Stomach (tissue), 9 donors: ENCODE measurements around the gene ERI3. TPM values are rescaled to one million over a fixed set of nuclear protein-coding genes. Genes with fewer than 3 reads are reported as not detected.
"Not testable (repeated sequence)": the region's sequence is repeated elsewhere in the genome, so short reads cannot be mapped to it uniquely, and the experiment has no call there.

Source experiments
- DNase-seq, 2 donors: peaks; one replicate each; pipeline versions ENCODE4 v3.0.0 to v3.0.0-alpha.2; 2013 to 2019
- H3K27ac ChIP-seq, 5 donors: fragments of 200-600 bp in 4 of 5; sonication (generic) in 4 of 5; one replicate each; pipeline ENCODE4 v1.5.1; 2013 to 2019; ENCODE audit warnings: mild to moderate bottlenecking in 1 of 5, moderate library complexity in 1 of 5
- H3K27me3 ChIP-seq, 3 donors: fragments of 200-600 bp; sonication (generic); one replicate each; pipeline ENCODE4 v1.5.1; 2017 to 2019; ENCODE audit warnings: mixed run types in 1 of 3
- H3K36me3 ChIP-seq, 4 donors: fragments of 200-600 bp; sonication (generic); 1 replicate in 3 of 4; 2 replicates in 1 of 4; pipeline ENCODE4 v1.5.1; 2016 to 2019
- H3K4me1 ChIP-seq, 4 donors: fragments of 200-600 bp; sonication (generic); one replicate each; pipeline ENCODE4 v1.5.1; 2016 to 2019
- H3K4me3 ChIP-seq, 4 donors: fragments of 200-600 bp; sonication (generic) in 3 of 4; one replicate each; pipeline ENCODE4 v1.5.1; 2016 to 2019; ENCODE audit warnings: mild to moderate bottlenecking in 1 of 4
- H3K9me3 ChIP-seq, 4 donors: fragments of 200-600 bp; sonication (generic); one replicate each; pipeline ENCODE4 v1.5.1; 2016 to 2019
- CTCF ChIP-seq, 7 experiments: fragments of 450-650 bp in 4 of 7; fragments of 200-600 bp in 3 of 7; sonication (generic) in 3 of 7; IDR thresholded peaks; one replicate each; pipeline ENCODE4 v1.5.1; 2016 to 2019; ENCODE audit warnings: antibody characterized with exemption in 7 of 7, control low read depth in 2 of 7, mild to moderate bottlenecking in 1 of 7
- EP300 ChIP-seq: sonication (generic); formaldehyde crosslinking; IDR thresholded peaks from one replicate; pipeline ENCODE4 v1.6.1; 2017; ENCODE audit warnings: antibody characterized with exemption
- POLR2A ChIP-seq, 4 donors: fragments of 450-650 bp; IDR thresholded peaks; one replicate each; pipeline ENCODE4 v1.6.1; 2016; ENCODE audit warnings: antibody characterized with exemption in 4 of 4, control low read depth in 2 of 4, mild to moderate bottlenecking in 1 of 4, moderate library complexity in 1 of 4
- POLR2AphosphoS5 ChIP-seq, 3 donors: sonication (generic); formaldehyde crosslinking; IDR thresholded peaks; one replicate each; pipeline ENCODE4 v1.6.1; 2016; ENCODE audit warnings: antibody characterized with exemption in 3 of 3
- WGBS, 5 donors: extraction: QIAGEN DNeasy Blood & Tissue Kit in 3 of 5; methylation state at CpG; one replicate each; pipeline versions ENCODE4 v1.1.5 to v1.1.7; 2013 to 2018; 5-methylcytosine and 5-hydroxymethylcytosine counted together
- intact Hi-C: fragments of 100-400 bp; cut with DNase I; formaldehyde crosslinking; loops from one replicate; pipeline ENCODE4 v1.15.1; 2023; ENCODE audit warnings: low total_unique reads
- polyA plus RNA-seq, 3 donors: library from polyadenylated mRNA; stranded (reverse); fragments of 200-250 nt; gene quantifications; one replicate each; pipeline ENCODE4 v1.2.3, GENCODE V29; 2013
- total RNA-seq, 5 donors: library from RNA; depleted of rRNA; stranded (reverse); fragments of >200 nt; gene quantifications; one replicate each; pipeline versions ENCODE4 v1.1.0 to v1.2.3, GENCODE V29; 2014 to 2016
- donor health status: healthy with polysubstance abuse.
- donor health status: Bipolar disorder and iron deficiency.
- donor health status: healthy.

The ERI3 gene
- total and polyA plus RNA-seq, 8 donors, result 18.7 to 110 (median 30.1) TPM

DNA sequence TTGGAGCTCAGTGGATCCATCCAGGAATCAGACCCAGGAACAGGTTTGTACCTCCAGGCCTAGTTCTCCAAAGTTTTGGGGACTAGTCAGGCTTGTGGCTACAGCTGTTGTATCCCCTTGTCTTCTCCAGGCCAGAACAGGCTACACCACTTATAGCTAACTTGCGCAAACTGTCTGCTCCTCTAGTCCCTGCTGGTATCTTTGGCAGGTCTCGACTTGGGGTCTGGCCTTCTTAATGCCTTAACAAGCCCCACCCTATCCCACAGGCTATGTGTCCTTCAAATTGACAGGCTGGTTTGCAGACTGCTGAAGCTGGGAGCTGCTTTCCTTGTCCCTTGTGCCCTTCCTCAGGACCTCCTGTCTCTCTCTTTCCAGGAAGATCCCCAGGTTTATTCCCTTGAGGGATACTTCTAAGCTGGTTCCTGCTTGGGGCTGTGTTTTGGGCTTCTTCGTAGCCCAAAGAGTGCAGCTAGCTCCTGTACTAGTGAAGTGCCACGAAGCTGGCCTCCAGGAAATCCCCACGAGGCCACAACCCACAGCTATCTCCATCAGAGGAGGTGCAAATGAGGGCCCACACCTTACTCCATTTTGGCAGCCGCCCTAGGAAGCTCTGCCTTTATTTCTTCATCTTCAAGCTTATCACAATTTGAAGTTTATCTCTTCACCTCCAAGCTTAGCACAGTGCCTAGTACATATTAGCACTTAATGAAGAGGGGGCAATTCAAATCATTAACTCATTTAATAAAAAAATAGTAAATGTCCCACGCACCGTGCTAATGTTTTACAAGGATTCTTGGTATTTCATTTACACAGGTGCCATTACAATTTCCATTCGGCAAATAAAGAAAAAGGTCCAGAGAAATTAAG lies 142.5 kb downstream of the ERI3 start:
- TF ChIP-seq CTCF (IDR thresholded peaks at IDR 0.05) (no peak), POLR2AphosphoS5 (IDR thresholded peaks at IDR 0.05) (no peak), POLR2A (IDR thresholded peaks at IDR 0.05) (no peak), EP300 (no peak)
- no peak for DNase-seq
- no peaks in the 10 kb centered on the region for H3K9me3 ChIP-seq
- H3K4me1 ChIP-seq, result peaks cover 9 to 31% (median 21%) of the 10 kb centered on the region in 4 donors
- no peaks in the 10 kb centered on the region for H3K27me3 ChIP-seq
- H3K27ac ChIP-seq, result peak overlapping the region in 4 of 5 donors; percentile 73 to 89 (median 81)
- peak overlapping the region; percentile 80 to 97 (median 88) for H3K4me3 ChIP-seq
- intact Hi-C loops, result no loop called here
- peaks cover 0 to 31% (median 24%) of the 10 kb centered on the region in 4 donors for H3K36me3 ChIP-seq
- 38 to 40% (median 39%) methylated on average over 9 of the region's 9 CpGs for WGBS, 5 donors

DNA sequence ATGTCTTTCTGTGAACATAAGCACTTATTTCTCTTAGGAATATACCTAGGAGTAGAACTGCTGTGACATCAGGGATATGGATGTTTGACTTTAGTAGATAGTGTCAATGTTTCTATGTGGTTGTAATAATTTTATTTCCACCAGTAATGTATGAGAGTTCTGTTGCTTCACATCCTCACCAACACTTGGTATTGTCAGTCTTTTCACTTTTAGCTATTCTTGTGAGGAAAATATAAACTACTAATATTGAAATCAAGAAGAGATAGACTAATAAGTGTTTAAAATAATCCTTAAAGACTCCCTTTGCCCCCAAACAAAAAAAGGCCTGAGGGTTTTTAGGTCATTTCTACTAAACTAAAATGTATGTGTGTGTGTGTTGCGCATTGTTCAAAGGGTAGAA lies 144.5 kb downstream of the ERI3 start:
- intact Hi-C loops, result no loop called here
- Histone ChIP-seq H3K27ac (no peak overlapping the region), H3K27me3 (no peaks in the 10 kb centered on the region), H3K4me1 (peaks cover 9 to 26% (median 21%) of the 10 kb centered on the region in 4 donors), H3K4me3 (no peak overlapping the region), H3K9me3 (no peaks in the 10 kb centered on the region), H3K36me3 (peaks cover 0 to 12% (median 11%) of the 10 kb centered on the region in 4 donors)
- TF ChIP-seq EP300, result no peak
- no peak for TF ChIP-seq POLR2AphosphoS5 (IDR thresholded peaks at IDR 0.05)
- TF ChIP-seq POLR2A (IDR thresholded peaks at IDR 0.05), result no peak
- TF ChIP-seq CTCF (IDR thresholded peaks at IDR 0.05), result no peak
- WGBS, 5 donors, result 97 to 100% (median 100%) methylated on average over 1 of the region's 1 CpG
- no peak for DNase-seq

DNA sequence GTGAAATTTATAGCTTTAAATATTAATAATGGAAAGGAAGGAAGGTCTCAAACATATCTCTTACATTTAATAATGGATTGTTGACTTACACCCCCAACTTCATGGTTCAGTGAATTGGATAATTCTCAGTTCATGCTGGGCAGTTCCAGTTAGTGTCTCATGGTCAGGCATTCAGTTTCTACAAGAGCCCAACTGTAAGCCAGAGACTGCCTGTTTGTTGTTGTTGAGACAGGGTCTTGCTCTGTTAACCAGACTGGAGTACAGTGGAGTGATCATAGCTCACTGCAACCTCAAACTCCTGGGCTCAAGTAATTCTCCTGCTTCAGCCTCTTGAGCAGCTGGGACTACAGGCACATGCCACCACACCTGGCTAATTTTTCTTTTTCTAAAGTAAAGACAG lies 146.8 kb downstream of the ERI3 start:
- no peaks in the 10 kb centered on the region for H3K9me3 ChIP-seq
- no peaks in the 10 kb centered on the region for H3K36me3 ChIP-seq
- no peak for DNase-seq
- peaks cover 0 to 9% (median 8%) of the 10 kb centered on the region in 4 donors for H3K4me1 ChIP-seq
- no peak overlapping the region for H3K4me3 ChIP-seq
- H3K27me3 ChIP-seq, result no peaks in the 10 kb centered on the region
- TF ChIP-seq EP300 (no peak), POLR2A (IDR thresholded peaks at IDR 0.05) (no peak), POLR2AphosphoS5 (IDR thresholded peaks at IDR 0.05) (no peak), CTCF (IDR thresholded peaks at IDR 0.05) (no peak)
- no peak overlapping the region for H3K27ac ChIP-seq
- intact Hi-C loops, result no loop called here

- DNase-seq, intact Hi-C loops, H3K4me3 ChIP-seq, H3K27ac ChIP-seq, H3K36me3 ChIP-seq, H3K4me1 ChIP-seq, H3K27me3 ChIP-seq, H3K9me3 ChIP-seq: not testable (repeated sequence)
- WGBS, 5 donors, result 88 to 96% (median 90%) methylated on average over 5 of the region's 5 CpGs
Measured at GRCh38 chr1:44206545-44206944, 148.5 kb downstream of the ERI3 start.

GRCh38 chr1:44200336-44200735 lies 154.7 kb downstream of the ERI3 start:
- no peaks in the 10 kb centered on the region for H3K4me1 ChIP-seq
- no peaks in the 10 kb centered on the region for H3K36me3 ChIP-seq
- no peak for TF ChIP-seq POLR2AphosphoS5 (IDR thresholded peaks at IDR 0.05)
- no peak for TF ChIP-seq EP300
- TF ChIP-seq CTCF (IDR thresholded peaks at IDR 0.05), result no peak
- no peak for TF ChIP-seq POLR2A (IDR thresholded peaks at IDR 0.05)
- DNase-seq, result no peak
- no peaks in the 10 kb centered on the region for H3K27me3 ChIP-seq
- WGBS, 5 donors, result 85 to 96% (median 91%) methylated on average over 8 of the region's 8 CpGs
- H3K27ac ChIP-seq, result no peak overlapping the region
- intact Hi-C loops, result no loop called here
- H3K9me3 ChIP-seq, result no peaks in the 10 kb centered on the region
- H3K4me3 ChIP-seq, result no peak overlapping the region
